HG03280 (cell line): Measurements from ENCODE around the gene CXCR6.

Source experiments
- ATAC-seq: cut with Tn5 transposase; IDR thresholded peaks from one replicate; pipeline ENCODE4 v1.9.1; 2021; ENCODE audit warnings: mild to moderate bottlenecking, moderate library complexity; ENCODE audit not compliant: unreplicated experiment

CXCR6 gene

GRCh38 chr3:45943207-45943846 lies at the start of gene CXCR6:
CXCR6 (plus strand) TSS chr3:45943464; CDS start chr3:45946482, 3,018 bp downstream.
- ATAC-seq, result no peak

- no peak for ATAC-seq
These were observed 49.2 kb upstream of the CXCR6 start for GRCh38 chr3:45894015-45894414.

DNA sequence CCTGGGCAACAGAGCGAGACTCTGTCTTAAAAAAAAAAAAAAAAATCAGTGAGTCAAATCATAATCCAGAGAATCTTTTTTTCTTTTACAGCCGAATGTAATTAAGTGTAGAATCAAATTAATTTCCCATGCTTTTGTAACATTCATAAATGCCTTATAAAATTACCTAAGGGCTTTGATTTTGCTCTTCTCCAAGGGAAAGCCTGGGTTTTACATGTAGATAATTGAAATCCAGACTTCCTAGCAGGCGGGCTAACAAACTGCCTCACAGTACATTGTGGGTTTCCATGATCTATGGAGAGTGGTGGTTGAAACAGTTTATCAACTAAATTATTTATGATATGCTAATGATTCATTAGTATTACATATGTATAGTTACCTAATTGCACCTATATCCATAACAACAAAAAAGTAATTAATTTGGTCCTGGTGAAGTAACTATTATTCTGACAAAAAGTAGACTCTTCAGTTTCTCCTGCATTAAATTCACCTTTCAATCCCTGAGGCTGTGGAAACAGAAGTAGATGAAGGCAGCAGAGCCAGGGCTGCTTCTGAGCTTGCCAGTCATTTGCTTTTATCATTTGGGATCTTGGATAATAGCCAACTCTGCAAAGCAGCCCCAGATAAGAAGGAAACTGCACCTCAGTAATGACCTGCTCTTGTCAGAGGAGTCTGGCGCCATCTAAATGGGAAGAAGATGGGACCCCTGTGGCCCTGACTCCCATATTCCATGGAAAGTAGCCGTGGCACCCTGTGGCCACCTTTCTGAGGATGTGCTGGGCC lies 47.4 kb upstream of the CXCR6 start:
- ATAC-seq, result no peak

- ATAC-seq, result no peak
These were observed 46.3 kb upstream of the CXCR6 start for GRCh38 chr3:45896956-45897355.

DNA sequence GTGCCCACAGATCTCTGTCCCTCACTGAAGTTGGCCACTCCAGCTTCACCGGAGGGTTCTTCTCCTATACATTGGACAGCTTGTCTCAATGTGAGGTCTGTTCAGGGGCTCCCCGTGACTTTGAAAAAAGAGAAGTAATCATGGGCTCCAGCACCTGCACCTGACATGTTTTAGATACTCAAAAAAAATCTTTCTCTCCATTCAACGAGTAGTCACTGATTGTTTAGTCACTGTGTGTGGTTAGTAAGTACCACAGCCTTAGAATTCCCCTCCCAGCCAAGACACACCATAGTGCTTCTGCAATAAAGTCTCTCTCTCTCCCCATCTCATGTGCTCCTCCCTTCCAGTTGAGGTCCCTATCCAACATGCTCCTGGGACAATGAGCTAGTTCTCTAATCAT lies 38.3 kb upstream of the CXCR6 start:
- ATAC-seq, result no peak

DNA sequence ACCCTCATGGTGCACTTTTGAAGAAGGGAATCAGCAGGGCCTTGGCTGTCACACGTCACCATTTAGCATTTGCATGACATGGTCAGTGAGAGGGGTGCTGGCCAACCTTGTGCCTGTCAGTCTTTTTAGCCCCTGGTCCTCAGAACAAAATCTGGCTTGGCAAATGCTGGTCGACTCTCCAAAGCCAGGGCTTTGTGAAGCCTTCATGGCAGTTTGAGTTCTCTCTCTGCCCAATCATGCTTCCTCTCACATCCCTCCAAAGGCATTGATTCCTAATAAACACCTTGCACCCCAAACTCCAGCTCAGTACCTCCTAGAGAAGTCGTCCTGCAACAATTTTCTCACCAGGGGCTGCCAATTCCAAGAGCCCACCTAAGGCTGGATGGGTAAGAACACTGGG lies 37.5 kb upstream of the CXCR6 start:
- ATAC-seq, result no peak

DNA sequence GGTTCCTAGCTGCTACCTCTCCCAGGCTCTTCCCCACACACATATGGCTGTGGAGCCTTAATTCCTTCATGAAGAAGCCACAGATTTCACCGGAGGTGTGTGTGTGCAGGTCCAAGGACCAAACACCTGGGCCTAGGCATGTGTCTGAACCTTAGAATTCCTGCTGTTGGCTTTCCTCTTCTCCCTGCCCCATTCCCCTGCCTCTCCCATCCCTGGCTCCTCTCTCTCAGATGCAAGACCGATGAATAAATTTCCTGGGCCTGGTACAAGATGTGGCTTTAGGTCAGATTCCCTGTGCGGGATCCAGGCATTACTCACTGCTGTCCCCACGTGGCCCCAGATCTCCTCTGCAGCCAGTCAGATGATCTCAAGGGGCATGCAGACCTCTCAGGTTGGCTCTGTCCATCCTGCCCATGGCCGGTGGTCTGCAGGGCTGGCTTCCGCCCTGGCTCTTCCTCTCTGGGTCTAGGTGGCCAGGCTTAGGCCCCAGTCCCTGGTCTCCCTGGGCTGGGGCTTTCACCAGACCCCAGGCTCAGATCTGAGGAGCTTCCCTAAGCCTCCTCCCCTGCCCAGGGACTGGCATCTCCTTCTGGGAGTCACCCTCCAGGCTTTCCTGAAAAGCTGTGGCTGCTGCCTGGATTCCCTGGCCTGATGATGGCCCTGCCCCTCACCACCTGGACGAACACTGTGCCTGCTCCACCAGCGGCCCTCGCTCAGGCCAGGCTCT lies 36.4 kb upstream of the CXCR6 start:
- ATAC-seq, result no peak

DNA sequence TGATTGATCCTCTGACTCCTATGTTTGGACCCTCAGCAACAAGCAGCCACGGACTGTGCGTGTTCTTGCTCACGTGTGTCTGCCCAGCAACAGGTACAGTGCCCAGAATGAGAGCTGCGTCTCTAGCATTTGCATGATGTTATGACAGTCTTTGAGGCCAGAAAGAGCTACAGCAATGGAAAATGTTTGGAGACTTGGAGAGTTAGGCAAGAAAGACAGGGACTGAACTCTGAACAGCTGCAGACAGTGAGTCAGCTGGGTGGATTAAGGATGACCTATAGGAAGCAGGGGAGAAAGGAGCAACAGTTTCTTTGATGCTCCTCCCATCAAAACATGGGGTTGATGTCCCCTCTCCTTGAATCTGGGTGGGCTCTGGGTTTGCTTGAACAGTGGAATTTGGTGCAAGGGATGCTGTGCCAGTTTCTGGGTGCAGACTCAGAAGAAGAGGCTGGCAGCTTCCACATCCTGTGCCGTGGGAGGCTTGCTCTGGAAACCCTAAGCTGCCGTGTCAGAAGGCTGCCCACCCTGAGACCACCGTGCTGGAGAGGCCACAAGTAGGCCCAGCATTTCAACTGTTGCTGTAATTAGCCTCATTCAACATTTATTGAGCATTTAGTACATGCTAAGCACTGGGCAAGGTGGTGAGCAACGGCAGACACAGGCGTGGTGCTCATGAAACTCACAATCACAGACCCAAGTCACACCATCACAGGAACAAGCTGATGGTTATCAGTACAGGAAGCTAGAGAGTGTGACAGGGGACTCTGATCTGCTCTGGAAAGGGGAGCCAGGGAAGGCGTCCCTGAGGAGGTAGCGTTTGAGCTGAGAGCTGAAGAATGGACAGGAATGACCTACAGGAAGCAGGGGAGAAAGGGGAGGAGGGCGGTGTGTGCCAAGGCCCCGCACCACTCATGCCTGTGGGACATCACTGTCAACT lies 35.2 kb upstream of the CXCR6 start:
- no peak for ATAC-seq

DNA sequence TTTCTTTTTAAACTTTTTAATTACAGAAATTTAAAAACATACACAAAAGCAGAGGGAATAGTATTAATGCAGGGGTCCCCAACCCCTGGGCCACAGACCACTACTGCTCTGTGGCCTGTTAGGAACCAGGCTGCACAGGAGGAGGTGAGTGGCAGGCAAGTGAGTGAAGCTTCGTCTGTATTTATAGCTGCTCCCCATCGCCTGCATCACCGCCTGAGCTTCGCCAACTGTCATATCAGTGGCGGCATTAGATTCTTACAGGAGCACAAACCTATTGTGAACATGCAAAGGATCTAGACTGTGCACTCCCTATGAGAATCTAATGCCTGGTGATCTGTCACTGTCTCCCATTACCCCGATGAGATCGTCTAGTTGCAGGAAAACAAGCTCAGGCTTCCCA lies 34.5 kb upstream of the CXCR6 start:
- no peak for ATAC-seq

DNA sequence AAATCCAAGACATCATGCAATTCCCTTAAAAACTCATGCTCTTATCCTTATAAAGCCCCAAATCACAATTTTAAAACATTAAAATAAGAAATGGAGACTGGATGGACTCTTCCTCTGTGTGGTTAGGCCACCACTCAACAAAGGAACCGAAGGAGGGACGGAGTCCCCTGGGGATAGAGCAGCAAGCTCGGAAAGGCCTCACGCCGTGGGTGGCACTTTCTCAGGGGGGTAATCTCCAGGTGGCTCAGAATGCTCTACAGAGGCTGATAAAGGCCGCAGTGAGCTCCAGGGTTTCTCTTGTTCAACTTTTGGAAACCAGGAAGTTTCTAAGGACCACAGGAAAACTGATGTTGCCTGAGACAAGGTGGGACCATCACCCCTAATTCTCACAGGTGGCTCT lies 33.7 kb upstream of the CXCR6 start:
- no peak for ATAC-seq

- no peak for ATAC-seq
These were observed 32.4 kb upstream of the CXCR6 start for GRCh38 chr3:45910892-45911291.

DNA sequence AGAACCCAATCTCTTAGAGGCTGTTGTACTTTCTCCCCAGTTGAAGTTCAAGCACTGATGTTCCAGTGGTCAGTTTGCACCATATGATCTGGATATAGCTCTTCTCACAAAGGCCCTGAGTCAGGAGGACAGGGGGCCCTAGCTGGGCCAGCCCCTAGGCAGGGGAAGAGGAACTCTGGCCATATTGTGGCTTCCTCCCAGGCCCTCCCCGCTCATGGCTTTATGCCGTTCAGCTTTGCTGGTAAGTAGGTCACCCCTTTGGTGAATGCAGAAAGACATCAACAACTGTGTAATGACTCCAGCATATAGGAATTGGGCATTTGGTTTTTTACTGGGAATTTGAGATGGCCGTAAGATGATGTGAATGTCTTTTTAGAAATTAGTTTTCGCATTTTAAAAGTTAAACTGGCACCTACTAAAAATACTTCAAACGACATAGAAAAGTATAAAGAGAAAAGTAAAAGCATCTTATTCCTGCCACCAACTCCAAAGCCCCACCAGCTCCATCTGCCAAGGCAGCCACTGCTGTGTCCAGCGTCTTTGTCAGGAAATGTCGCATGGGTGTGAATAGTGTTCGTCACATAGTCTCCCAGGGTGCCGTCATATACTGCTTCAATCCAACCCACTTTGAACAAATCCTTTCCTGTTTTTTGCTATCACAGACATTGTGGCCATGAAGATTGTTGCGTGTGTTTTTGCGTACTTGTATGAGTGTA lies 31.6 kb upstream of the CXCR6 start:
- no peak for ATAC-seq

DNA sequence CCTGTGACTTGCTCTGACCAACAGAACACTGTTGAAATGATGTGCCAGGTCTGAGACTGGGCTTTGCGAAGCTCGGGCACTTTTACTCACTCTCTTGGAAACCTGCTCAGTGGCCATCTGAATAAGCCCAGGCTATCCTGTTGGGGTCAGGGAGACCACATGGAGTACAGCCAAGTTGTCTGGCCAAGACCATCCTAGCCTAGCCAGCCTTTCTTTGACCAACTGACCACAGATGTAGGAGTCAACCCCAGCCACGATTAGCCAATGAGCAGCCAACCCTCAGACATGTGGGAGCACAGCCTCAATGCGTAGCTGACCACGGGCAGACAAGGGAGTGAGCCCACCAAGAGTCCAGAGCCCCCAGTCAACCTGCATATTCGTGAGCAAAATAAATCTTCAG lies 30.8 kb upstream of the CXCR6 start:
- ATAC-seq, result no peak

- no peak for ATAC-seq
These were observed 28.8 kb upstream of the CXCR6 start for GRCh38 chr3:45914362-45915058.

GRCh38 chr3:45915059-45915439 lies 28.2 kb upstream of the CXCR6 start:
- ATAC-seq, result no peak

- peak; percentile 91 for ATAC-seq
These were observed 27.6 kb upstream of the CXCR6 start for GRCh38 chr3:45915518-45916231.

- ATAC-seq, result no peak
These were observed 25.9 kb upstream of the CXCR6 start for GRCh38 chr3:45917146-45917898.
